ENCODE data around the gene EIF3K. TPM values are rescaled to one million over a fixed set of nuclear protein-coding genes. Genes with fewer than 3 reads are reported as not detected.

Gene EIF3K
- total and polyA plus RNA-seq, 2 of the 13 experiments (the other 11 are each of a cell fraction or from before 2014, with no cell fraction given), result 179 to 258 TPM

- TF ChIP-seq PLSCR1 (CRISPR knock-in tag; IDR thresholded peaks at IDR 0.05; ENCODE audit: borderline replicate concordance), result no peak
- 0 out of 2 replicates have a peak, but pooled peaks have one; percentile 29 for TF ChIP-seq GATAD1 (CRISPR knock-in tag; IDR thresholded peaks at IDR 0.05)
- peak; percentile 61 for TF ChIP-seq SALL1 (CRISPR knock-in tag; IDR thresholded peaks at IDR 0.05)
- TF ChIP-seq MEIS1 (CRISPR knock-in tag; IDR thresholded peaks at IDR 0.05; ENCODE audit: borderline replicate concordance), result peak; percentile 52; the same call in 1 of the 2 replicates
- TF ChIP-seq ZGPAT (CRISPR knock-in tag; IDR thresholded peaks at IDR 0.05), result peak; percentile 62; the same call in 1 of the 2 replicates
- TF ChIP-seq RAD51 (IDR thresholded peaks at IDR 0.05; ENCODE audit: borderline replicate concordance), result peak; percentile 65
- TF ChIP-seq ZNF451 (CRISPR knock-in tag; IDR thresholded peaks at IDR 0.05), result no peak
- TF ChIP-seq ZNF580 (CRISPR knock-in tag; IDR thresholded peaks at IDR 0.05; ENCODE audit: borderline replicate concordance, low read depth), result peak; percentile 73; the same call in 1 of the 2 replicates
- TF ChIP-seq FOSL1 (CRISPR knock-in tag; IDR thresholded peaks at IDR 0.05; ENCODE audit: borderline replicate concordance), result peak; percentile 82
- peak; percentile 24; the same call in 1 of the 2 replicates for TF ChIP-seq FOXP4 (CRISPR knock-in tag; IDR thresholded peaks at IDR 0.05)
- TF ChIP-seq ZBTB26 (CRISPR knock-in tag; IDR thresholded peaks at IDR 0.05; ENCODE audit: borderline replicate concordance), result no peak
- TF ChIP-seq KLF11 (CRISPR knock-in tag; IDR thresholded peaks at IDR 0.05), result 0 out of 2 replicates have a peak, but pooled peaks have one; percentile 55
- peak; percentile 37; the same call in 1 of the 2 replicates for TF ChIP-seq MYC (CRISPR knock-in tag; IDR thresholded peaks at IDR 0.05; ENCODE audit: borderline replicate concordance)
- TF ChIP-seq ZC3H13 (CRISPR knock-in tag; IDR thresholded peaks at IDR 0.05), result 0 out of 2 replicates have a peak, but pooled peaks have one; percentile 40
- peak in 1 of 2 experiments; percentile 35; a peak in 1 of 4 replicates for TF ChIP-seq POLR2A (IDR thresholded peaks at IDR 0.05; ENCODE audit: insufficient read depth in 1 of 2, low read depth in 2 of 2, low read length in 2 of 2)
- peak; percentile 64; the same call in 1 of the 2 replicates for TF ChIP-seq TBX2 (CRISPR knock-in tag; IDR thresholded peaks at IDR 0.05; ENCODE audit: borderline replicate concordance)
- TF ChIP-seq ARID5B (CRISPR knock-in tag; IDR thresholded peaks at IDR 0.05), result peak; percentile 83
Observed at GRCh38 chr19:38683393-38684077, 64.5 kb downstream of the EIF3K start (continued).

Measured in HepG2 (cell line).